GM12874 (cell line): Measurements from ENCODE around the gene CORO2B.

Source experiments
- CTCF ChIP-seq: IDR thresholded peaks from 2 replicates; pipeline ENCODE4 v1.5.1; 2011; ENCODE audit warnings: low read depth, mild to moderate bottlenecking, control low read depth, low read length, moderate library complexity; ENCODE audit not compliant: insufficient read depth

Gene CORO2B

GRCh38 chr15:68589783-68590710 lies 11.3 kb downstream of the CORO2B start:
- TF ChIP-seq CTCF = no peak

DNA sequence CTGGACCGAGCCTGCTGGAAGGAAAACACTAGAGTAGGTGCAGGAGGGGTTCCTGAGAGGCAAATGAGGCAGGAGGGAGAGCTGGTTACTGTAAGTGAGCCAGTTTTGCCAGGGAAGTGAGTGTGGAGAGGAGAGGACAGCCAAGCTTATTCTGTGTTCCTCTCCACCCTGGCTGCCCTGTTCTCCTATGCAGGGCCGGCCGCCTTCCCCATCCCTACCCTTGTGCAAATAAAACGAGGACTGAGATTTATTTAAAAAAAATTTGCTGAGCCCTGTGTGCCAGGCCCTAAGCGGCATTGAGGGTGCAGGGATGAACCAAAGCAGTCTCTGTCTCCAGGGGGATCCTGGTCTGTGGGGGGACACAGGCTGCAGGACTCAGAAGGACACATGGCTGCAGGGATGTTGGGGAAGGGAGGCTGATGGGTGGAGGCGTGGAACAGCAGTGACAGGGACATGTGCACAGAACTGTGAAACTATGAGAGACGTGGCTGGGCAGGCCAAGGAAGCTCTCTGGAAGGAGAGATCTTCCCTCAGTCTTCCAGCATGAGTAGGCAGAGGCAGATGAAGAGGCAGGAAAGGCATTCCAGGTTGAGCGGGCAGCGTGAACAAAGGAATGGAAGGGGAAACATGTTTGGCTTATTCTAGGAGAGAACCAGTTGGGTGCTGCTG lies 12.1 kb downstream of the CORO2B start:
- TF ChIP-seq CTCF = no peak

- no peak for TF ChIP-seq CTCF
Measured at GRCh38 chr15:68592054-68592453, 13.3 kb downstream of the CORO2B start.

GRCh38 chr15:68592544-68592943 lies 13.8 kb downstream of the CORO2B start:
- TF ChIP-seq CTCF = no peak

GRCh38 chr15:68593341-68593740 lies 14.5 kb downstream of the CORO2B start:
- no peak for TF ChIP-seq CTCF

- TF ChIP-seq CTCF = no peak
Measured at GRCh38 chr15:68593828-68594532, 15.2 kb downstream of the CORO2B start.

- TF ChIP-seq CTCF = no peak
Measured at GRCh38 chr15:68594533-68595259, 15.9 kb downstream of the CORO2B start.
